GM19193 (cell line): ENCODE measurements around the gene KCNQ1OT1.

Experiments
- POLR2A ChIP-seq: IDR thresholded peaks from 4 replicates; pipeline ENCODE4 v1.6.1; 2011; ENCODE audit not compliant: insufficient read depth, insufficient read length; ENCODE audit errors: extremely low read depth

KCNQ1OT1 gene

DNA sequence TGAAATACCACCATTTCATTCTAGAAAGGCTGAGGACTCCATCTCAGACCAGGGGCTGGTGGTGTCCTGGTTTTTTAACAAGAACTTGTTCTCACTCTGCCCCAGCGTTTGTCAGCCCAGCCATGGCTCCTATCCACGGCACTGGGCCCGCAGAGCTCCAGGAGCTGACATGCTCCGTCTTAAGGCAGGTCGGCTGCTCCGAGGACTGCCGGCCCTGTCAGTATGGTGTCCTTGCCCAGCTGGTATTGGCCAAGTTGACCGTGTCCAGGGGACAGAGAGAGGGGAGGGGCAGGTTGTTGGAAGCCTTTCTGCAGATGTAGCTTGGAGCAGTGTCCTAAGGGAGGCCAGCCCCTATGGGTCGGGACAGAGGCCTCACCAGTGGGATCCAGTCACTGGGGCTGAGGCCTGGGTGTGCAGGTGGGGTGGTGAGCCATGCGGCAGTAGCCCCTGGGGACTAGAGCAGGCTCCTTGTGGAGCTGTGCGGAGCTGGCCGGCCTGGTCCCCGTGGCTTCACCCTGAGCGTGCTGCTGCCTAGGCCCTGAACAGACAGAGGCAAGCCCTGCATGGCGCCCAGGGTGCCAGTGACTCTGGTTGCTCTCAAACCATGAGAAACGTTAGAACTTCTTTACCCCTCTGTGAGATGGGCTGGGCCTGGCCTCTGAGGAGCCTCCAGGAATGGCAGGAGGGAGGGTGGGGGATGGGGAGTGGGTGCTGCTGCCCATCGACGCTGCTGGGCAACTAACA is 39.9 kb upstream of the KCNQ1OT1 start:
- TF ChIP-seq POLR2A, result no peak

DNA sequence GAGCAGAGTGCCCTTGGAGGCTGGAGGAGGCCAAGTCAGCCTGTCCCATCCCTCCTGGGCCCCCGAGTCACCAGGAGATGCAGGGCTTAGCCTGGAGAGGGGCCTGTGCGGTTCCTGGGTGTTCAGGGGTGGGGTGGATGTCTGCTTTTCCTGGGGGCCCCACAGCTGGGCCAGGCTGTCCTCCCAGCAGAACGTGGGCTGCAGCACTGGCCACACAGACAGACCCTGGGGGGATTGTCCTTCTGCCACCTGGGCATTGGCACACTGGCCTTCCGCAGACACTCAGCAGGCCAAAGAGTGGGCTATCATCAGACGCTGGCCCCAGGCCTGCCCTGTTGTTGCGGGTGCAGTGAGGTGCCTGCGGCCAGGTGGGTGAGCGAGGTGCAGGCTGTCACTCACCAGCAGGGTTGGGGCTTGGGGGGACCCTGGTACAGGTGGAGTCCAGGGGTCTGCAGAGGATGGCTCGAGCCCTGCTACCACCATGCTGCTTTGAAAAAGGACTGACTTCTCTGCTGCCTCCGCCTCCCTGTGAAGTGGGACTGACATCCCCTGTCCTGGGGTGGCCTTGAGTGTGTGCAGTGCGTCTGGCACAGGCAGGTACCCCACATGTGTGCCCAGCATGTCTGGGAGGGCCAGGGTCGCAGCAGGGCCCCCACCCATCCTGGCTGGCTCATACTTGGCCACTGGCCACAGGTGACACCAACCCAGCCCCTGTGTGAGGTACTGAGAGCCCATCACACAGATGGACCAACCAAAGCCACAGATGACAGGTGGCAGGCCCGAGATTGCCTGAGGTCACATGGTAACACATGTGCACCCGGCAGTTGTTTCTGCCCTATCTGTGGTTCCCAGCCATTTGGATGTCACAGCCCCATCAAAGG is 39.0 kb upstream of the KCNQ1OT1 start:
- TF ChIP-seq POLR2A, result no peak

DNA sequence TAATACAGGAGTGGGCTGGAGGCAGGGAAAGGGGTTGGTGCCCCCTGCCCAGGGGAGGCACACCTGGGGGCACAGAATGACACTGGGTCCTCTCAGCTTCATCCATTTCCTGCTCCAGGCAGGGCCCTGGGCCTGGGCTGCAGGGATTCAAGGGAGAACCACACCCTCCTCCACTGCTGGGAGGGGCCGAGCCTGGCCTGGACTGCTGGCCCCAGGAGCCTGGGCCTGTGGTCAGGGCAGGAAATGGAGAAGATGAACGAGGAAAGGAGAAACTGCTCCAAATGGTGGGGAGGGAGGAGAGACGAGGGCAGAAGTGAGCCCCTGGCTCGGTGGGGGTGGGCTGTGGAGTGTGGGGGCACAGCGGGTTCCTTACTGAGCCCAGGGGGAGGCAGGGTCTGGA is 38.1 kb upstream of the KCNQ1OT1 start:
- TF ChIP-seq POLR2A, result no peak

DNA sequence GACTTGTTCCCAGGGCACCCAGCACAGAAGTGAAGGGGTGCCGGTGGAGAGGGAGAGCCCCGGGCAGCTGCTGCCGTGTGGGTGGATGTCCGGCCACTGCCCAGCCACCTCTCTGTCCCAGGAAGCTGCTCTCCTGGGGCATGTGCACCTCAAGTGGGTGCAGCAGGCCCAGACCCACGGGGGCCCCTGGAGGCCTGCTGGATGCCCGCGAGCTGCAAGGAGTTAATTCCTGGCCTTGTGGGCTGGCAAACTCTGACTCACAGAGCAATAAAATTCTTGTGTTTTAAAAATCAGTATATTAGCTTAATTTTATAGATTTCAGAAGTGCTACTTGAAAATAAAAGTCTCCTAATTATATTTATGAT is 37.4 kb upstream of the KCNQ1OT1 start:
- no peak for TF ChIP-seq POLR2A

DNA sequence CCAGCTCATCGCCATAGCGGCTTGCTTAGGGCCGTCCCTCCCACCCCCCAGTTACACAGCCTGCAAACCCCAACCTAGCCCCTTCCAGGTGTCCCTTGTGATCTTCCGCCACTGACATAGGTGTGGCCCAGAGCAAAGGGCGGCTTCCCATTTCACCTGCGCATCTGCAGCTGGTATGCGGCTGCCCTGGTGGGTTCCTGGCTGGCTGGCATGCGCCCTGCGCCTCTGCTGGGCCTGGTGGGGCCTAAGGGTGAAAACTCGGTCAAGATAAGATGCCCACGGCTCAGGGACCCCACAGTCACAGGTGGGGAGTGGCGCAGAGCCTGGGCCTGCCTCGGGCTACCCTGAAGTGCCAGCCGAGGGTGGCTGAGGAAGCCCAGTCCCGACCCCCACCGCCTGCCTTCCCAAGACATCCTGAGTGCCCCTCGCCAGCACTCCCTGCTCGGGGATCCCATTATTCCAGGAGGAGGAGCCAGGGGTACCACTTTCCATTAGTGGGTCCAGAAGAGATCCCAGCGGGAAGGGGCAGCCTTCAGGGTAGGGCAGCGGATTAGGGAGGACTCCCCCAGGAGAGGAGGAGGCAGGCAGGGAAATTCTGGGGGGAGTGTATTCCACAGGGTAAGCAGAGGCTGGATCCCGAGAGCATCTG is 36.9 kb upstream of the KCNQ1OT1 start:
- TF ChIP-seq POLR2A, result no peak

DNA sequence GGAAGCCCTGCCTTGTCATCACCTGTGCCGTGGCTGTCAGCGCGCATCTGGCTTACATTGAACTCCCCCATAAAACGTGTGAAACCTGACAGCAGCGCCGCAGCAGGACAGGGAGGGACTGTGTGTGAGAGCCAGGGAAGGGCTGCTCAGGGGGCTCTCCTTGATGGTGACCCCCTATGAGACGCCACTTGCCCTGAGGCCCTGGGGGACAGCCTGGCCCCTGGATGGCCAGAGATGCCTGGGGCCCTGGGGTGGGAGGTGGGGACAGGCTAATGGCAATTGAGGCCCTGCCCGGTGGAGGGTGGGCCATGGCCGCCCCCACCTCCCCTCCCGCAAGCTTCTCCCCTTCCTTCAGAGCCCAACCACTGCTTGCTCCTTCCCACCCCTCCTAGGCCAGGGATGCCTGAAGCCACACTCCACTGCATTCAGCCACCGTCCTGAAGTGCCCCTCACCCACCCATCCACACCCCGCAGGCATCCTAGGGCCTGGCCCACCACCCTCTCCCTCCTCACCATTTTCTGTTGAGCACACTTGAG is 35.3 kb upstream of the KCNQ1OT1 start:
- TF ChIP-seq POLR2A, result no peak

DNA sequence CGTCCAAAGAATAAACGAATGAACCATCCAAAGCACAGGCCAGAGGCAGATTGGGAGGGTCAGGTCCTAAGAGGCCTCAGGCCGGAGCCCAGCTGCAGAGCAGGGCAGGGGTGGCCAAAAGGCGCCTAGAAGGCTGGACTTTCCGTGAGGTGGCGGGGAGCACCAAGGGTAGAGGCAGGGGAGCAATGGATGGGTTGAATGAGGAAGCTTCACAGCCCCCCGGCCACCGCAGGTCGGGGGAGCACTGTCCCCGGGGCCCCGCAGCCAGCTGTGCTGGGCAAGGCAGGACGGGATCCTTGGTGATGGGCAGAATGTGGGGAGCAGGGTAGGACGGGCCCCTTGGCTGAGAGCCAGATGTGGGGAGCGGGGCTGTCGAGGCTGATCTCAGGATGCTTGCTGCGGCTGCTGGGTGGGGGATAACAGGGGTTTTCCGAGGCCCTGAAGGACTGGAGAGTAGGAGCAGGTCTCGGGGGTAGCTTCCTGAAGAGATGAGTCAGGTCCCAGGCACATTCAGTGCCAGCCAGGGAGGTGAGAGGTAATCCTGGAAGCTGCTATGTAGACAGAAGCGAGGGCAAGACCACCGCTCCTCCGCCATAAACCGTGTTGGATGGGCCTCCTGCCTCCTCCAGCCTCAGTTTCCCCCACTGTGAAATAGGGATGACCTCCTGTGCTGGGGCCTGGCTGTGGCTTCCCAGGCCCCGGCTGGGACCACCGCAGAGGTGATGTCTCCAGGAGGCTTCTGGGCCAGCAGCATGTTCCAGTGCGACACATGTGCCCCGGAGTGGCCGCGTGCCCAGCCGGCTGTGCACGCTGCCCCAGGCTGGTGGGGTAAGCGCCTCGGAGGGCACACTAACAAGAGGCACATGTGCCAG is 34.6 kb upstream of the KCNQ1OT1 start:
- no peak for TF ChIP-seq POLR2A

DNA sequence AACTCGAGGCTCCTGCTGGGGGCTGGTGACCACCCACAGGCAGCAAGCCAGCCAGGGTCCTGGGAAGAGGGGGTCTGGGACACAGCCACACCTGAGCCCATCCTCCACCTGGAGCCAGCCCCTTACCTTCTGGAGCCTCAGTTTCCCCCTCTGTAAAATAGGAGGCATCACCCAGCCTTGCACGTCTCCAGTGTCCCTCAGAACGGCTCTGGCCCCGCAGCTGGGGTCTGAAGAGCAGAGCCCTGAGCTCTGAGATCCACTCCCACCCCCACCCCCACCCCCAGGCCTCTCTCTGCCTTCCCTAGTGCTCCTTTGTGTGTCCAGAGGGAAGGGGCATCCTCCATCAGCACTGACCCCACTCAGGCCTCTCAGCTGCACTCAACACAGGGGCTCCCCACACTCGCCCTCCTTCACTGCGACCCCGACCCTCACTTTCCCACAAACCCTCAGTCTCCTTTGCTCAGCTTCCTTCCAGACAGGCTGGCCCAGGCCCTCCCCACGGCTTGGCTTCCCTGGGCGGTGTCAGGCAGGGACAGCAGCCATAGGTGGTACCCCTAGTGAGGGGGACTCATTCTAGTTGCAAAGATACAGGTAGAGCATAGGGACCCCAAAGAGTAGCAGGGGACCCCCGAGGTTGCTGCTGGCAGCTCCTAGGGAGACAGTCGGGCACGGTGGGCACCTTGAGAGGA is 33.3 kb upstream of the KCNQ1OT1 start:
- no peak for TF ChIP-seq POLR2A

DNA sequence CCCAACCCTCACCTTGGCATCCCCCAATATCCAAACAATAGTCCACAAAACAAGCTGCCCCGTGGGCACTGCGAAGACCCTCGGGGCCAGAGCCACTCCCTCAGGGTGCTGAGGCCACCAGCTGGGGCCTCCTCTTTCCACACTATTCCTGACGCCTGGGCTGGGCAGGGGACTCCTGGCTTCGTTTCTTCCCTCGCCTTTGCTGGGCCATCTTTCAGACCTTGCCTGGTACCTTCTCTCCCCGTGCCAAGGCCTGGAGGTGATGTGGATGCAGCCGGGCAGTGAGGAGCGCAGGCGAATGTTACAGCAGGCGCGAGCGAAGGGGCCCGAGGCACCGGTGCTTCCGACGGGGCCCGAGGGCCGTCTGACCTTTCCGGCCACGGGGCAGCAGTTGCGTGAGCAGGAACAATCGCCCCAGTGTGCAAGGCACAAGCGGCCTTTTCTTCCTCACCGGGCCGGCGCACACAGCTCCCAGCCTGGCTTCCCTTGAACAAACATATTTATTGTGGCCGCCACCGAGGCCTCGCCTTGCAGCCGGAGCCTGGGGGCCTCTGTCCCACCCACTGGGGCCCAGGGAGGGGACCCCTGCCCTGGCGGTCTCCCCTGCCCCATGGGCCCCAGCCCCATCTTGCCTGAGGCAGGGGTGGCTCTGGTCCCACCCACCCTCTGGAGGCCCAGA is 32.6 kb upstream of the KCNQ1OT1 start:
- no peak for TF ChIP-seq POLR2A

DNA sequence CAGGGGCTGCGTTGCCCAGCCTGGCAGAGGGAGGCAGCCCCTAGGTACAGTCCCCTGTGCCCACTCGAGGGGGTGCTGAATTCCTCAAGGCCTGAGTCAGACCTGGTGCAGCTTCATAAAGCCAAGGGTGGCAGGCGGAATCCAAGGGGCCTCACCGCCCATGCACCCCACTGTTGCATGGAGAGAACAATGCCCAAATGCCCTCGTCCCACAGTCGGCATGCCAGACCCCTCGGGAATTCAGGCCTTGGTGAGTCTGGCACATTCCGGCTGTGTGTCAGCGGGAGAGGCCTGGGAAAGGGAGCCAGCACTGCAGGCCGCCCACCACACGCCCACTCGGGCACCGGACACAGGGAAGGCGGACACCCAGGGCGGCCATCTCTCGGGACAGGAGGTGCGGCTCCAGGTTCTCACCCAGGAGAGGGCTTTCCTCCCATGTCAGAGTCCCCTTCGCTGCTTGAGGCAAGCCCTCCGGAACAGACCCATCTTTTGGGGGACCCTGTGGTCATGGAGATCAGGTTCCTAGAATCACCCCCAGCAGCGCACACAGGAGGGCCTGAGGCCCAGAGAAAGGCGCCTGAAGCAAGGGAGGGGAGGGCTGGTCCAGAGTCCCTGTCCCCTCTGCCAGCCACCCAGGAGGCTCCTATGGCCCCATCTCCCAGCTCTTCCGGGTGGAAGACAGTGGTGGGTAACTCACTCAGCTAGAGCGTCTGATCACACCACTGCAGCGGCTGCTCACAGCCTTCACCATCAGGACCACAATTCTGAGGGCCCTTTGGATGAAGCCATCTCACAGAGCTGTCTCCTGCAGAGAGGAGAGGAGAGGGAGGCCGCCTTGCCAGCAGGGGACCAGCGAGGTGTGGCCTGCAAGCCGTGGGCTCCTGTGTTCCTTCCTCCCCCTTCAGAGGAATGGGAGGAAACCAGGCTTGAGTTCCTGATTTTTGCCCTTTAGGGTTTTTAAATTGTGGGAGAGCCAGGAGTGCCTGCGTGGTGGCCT is 31.6 kb upstream of the KCNQ1OT1 start:
- no peak for TF ChIP-seq POLR2A

DNA sequence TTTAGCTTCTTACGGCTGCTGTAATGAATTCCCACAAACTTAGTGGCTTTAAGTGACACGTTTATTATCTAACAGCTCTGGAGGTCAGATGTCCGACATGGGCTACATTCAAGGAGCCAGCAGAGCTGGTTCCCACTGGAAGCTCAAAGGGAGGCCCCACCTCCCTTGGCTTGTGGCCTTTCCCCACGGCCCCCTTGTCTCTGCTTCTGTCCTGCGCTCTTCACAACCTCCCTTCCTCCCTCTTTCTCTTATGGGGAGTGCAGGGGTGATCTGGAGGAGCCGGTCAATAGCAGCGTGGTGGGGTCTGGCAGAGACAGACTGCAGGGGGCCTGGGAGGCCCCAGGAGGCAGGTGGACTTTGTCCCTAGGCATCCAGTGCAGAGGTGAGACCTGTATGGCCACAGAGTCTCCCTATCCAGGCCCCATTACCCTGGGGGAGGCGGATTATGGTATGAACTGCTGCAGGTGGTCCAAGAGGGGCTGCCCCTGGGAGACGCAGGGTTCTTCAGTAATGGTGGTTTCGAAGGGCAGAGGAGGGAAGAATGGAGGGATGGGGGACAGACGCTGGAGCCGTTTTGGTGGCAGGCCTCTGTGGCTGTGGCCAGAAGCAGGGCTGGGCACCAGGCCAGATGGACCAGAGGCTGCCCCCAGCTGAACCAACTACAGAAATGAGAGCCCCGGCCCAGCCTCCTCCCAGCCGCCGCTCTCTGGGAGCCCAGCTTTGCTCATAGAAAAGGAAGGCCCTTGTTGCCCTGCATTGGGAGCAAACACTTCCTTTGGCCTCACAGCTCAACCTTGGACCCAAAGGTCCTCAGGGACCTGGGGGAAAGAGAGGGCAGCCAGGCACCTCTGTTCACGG is 30.7 kb upstream of the KCNQ1OT1 start:
- TF ChIP-seq POLR2A, result no peak

DNA sequence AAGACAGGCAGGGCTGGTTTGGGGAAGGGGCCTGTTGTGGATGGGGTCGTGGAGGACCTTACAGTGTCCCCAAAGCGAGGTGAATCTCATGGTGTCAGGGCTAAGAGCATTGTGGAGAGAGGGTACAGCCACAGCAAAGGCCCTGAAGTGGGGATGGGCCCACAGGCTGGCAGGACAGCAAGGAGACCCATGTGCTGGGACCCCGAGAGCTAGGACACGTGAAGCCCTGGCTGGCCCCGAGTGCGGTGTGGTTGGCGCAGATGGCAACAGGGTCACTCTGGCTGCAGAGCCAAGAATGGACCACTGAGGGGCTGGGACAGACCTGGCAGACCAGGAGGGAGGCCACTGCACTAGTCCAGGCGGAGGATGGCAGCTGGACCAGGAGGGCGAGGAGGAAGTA is 30.0 kb upstream of the KCNQ1OT1 start:
- no peak for TF ChIP-seq POLR2A
